Measurements from ENCODE around the gene RPP25. TPM values are rescaled to one million over a fixed set of nuclear protein-coding genes. Genes with fewer than 3 reads are reported as not detected.

RPP25 gene
- total and polyA plus RNA-seq, 8 donors, result 4.0 to 14.1 (median 7.6) TPM

- no peaks in the 10 kb centered on the region for H3K9me3 ChIP-seq
- H3K36me3 ChIP-seq, result no peaks in the 10 kb centered on the region
- DNase-seq (peak in 1 of 4 donors; percentile 24), ATAC-seq (no peak)
- intact Hi-C loops (cut with DNase I), result no loop called here
- H3K27me3 ChIP-seq, result peaks cover 0 to 19% of the 10 kb centered on the region in 2 donors
- no peak for TF ChIP-seq CTCF (IDR thresholded peaks at IDR 0.05)
- H3K27ac ChIP-seq, result no peak overlapping the region
- no peak overlapping the region for H3K4me3 ChIP-seq
- H3K4me1 ChIP-seq, result no peaks in the 10 kb centered on the region
Observed at GRCh38 chr15:74964794-74965193, 8.2 kb upstream of the RPP25 start.

DNA sequence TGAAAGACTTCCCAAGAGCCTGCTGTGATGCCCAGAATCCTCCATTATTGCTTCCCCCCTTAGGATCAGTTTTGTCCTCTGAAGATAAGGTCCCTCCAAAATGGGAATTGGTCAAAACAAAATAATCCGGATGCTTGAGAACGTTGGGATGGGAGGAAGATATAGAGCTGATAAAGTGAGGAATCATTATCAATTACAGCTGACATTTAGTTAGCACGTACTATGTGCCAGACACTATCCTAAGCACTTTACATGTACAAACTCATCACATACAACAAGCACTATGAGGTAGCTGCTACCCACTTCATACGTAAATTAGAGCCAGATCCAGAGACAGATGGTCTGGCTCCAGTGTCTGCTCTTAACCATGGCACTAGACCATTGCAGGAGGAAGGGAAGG, 6.6 kb upstream of the RPP25 start:
- H3K27ac ChIP-seq, result no peak overlapping the region
- H3K36me3 ChIP-seq, result no peaks in the 10 kb centered on the region
- DNase-seq (no peak), ATAC-seq (no peak)
- H3K9me3 ChIP-seq, result no peaks in the 10 kb centered on the region
- no peak for TF ChIP-seq CTCF (IDR thresholded peaks at IDR 0.05)
- intact Hi-C loops (cut with DNase I), result no loop called here
- H3K27me3 ChIP-seq, result peaks cover 0 to 34% of the 10 kb centered on the region in 2 donors
- no peak overlapping the region for H3K4me3 ChIP-seq
- H3K4me1 ChIP-seq, result peaks cover 3 to 11% of the 10 kb centered on the region in 2 donors

DNA sequence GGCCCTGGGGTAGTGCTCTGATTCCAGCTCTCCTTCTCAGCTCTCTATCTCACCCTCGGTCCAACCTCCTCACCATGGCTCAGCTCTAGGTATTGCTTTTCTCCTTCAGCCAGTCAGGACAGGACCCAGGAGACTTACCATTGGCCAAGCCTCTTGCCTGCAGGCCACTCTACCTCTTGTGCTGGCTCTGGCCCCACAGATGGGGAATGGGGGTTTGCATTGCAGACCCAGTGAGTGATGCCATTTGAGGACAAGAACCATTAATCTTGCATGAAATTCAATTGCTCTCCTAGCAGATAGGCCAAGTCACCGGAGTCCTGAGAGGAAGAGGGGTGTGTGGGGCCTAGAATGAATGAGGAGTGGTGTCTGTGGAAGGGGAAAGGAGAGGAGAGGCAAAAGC, 6.1 kb upstream of the RPP25 start:
- no peaks in the 10 kb centered on the region for H3K9me3 ChIP-seq
- DNase-seq (no peak), ATAC-seq (no peak)
- H3K4me3 ChIP-seq, result no peak overlapping the region
- H3K27ac ChIP-seq, result no peak overlapping the region
- intact Hi-C loops (cut with DNase I), result no loop called here
- peaks cover 0 to 40% of the 10 kb centered on the region in 2 donors for H3K27me3 ChIP-seq
- TF ChIP-seq CTCF (IDR thresholded peaks at IDR 0.05), result no peak
- no peaks in the 10 kb centered on the region for H3K36me3 ChIP-seq
- peaks cover 3 to 16% of the 10 kb centered on the region in 2 donors for H3K4me1 ChIP-seq

DNA sequence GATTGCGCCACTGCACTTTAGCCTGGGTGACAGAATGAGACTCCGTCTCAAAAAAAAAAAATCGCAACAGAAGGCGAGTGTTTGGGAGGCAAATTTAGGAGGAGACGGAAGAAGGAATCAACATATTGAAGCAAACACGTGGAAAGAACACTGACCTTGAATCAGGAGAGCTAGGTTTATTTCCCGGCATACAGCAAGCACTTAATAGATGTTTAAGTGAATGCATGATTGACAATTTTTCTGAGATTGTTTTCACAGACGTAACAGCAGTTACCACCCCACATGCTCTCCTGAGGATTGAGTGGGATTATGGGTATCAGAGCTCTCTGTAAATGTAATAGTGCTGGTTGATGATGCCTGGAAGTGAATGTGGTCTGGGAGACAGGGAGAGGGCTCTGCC, 5.6 kb upstream of the RPP25 start:
- no peak overlapping the region for H3K27ac ChIP-seq
- no peak for ATAC-seq

GRCh38 chr15:74961616-74962015, 5.0 kb upstream of the RPP25 start:
- H3K9me3 ChIP-seq, result no peaks in the 10 kb centered on the region
- no peaks in the 10 kb centered on the region for H3K36me3 ChIP-seq
- peaks cover 0 to 50% of the 10 kb centered on the region in 2 donors for H3K27me3 ChIP-seq
- peaks cover 3 to 25% of the 10 kb centered on the region in 2 donors for H3K4me1 ChIP-seq
- DNase-seq (peak in 1 of 4 donors; percentile 24), ATAC-seq (no peak)
- intact Hi-C loops (cut with DNase I), result no loop called here
- TF ChIP-seq CTCF (IDR thresholded peaks at IDR 0.05), result no peak
- H3K4me3 ChIP-seq, result no peak overlapping the region
- H3K27ac ChIP-seq, result peak overlapping the region in 1 of 2 donors; percentile 34

More for the DNA sequence above, 5.6 kb upstream of the RPP25 start:
- H3K36me3 ChIP-seq, result no peaks in the 10 kb centered on the region
- TF ChIP-seq CTCF (IDR thresholded peaks at IDR 0.05), result no peak
- H3K4me1 ChIP-seq, result peaks cover 3 to 21% of the 10 kb centered on the region in 2 donors
- peaks cover 0 to 44% of the 10 kb centered on the region in 2 donors for H3K27me3 ChIP-seq
- no peaks in the 10 kb centered on the region for H3K9me3 ChIP-seq
- DNase-seq, result no peak
- H3K4me3 ChIP-seq, result no peak overlapping the region
- intact Hi-C loops (cut with DNase I), result no loop called here
